ENCODE data around the gene CBFA2T2.
"Not testable (repeated sequence)": the region's sequence is repeated elsewhere in the genome, so short reads cannot be mapped to it uniquely, and the experiment has no call there.

CBFA2T2 gene

DNA sequence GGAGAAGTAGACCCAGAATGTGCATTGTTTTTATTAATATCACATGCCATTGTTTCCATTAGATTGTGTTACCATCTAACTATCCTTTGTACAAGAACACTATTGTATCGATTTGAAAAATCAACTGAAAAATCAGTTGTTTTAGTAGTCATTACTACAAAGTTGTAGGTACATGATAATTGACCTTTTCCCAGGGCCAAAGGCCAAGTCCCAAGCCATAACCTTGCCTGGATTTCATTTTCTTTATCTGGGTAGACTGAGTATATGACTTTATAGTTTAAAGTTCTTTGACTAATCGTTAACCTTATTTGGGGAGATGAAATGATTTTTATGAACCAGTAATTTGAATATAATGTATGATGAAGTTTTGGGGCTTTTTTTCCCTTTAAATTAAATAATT lies 93.2 kb downstream of the CBFA2T2 start:
- H3K4me3 ChIP-seq (replicated peaks in 1 of 2; ENCODE audit: low read depth in 2 of 2, low read length in 2 of 2) = no peak overlapping the region
- TF ChIP-seq, protein P1, sequence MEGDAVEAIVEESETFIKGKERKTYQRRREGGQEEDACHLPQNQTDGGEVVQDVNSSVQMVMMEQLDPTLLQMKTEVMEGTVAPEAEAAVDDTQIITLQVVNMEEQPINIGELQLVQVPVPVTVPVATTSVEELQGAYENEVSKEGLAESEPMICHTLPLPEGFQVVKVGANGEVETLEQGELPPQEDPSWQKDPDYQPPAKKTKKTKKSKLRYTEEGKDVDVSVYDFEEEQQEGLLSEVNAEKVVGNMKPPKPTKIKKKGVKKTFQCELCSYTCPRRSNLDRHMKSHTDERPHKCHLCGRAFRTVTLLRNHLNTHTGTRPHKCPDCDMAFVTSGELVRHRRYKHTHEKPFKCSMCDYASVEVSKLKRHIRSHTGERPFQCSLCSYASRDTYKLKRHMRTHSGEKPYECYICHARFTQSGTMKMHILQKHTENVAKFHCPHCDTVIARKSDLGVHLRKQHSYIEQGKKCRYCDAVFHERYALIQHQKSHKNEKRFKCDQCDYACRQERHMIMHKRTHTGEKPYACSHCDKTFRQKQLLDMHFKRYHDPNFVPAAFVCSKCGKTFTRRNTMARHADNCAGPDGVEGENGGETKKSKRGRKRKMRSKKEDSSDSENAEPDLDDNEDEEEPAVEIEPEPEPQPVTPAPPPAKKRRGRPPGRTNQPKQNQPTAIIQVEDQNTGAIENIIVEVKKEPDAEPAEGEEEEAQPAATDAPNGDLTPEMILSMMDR (IDR thresholded peaks at IDR 0.05; ENCODE audit: low read depth, low read length) = no peak
- DNase-seq (ENCODE audit: low read depth in 2 of 2) = no peak

DNA sequence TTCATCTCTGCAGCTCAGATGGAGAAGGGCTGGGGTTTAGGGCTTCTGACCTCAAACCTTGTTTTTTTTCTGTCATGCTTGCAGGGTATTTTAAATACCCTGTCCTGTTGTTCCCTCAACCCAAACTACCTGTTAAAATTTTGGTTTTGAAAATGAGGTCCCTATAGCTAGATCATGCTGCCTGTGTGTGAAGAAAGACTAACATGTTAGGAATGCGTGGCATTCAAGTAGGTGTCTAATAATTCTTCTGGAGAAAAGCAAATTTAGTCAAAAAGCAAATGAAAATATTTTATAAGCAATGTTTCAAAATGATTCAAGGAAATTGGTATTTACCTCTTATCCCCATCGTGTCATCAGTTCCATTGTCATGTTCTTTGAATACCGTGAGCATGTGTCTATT lies 95.1 kb downstream of the CBFA2T2 start:
- no peak overlapping the region for H3K4me3 ChIP-seq (replicated peaks in 1 of 2; ENCODE audit: low read depth in 2 of 2, low read length in 2 of 2)
- DNase-seq (ENCODE audit: low read depth in 2 of 2) = peak in 1 of 2 donors; percentile 11
- TF ChIP-seq, protein P1 (IDR thresholded peaks at IDR 0.05; ENCODE audit: low read depth, low read length) = no peak

GRCh38 chr20:33585413-33585812 lies 95.5 kb downstream of the CBFA2T2 start:
- DNase-seq (ENCODE audit: low read depth in 2 of 2) = no peak
- H3K4me3 ChIP-seq (replicated peaks in 1 of 2; ENCODE audit: low read depth in 2 of 2, low read length in 2 of 2) = no peak overlapping the region
- TF ChIP-seq, protein P1 (IDR thresholded peaks at IDR 0.05; ENCODE audit: low read depth, low read length) = no peak

DNA sequence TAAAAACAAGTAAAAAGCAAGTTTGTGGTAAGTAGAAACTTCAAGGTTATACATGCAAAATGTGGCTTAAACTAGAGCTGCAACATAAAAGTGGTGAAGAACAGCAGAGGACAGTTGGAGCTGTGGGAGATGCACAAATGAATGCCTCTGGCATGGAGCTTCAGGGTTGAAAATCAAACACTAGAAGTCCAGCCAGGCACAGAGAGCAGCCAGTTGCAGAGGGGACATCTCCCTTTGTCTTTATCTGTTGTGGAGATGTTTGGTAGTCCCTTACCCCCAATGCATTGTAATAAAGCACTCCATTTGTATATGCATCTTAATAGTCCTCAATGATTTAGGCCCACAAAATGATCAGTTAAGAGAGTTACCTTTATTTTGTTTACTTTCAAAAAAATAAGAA lies 99.2 kb downstream of the CBFA2T2 start:
- no peak overlapping the region for H3K4me3 ChIP-seq (replicated peaks in 1 of 2; ENCODE audit: low read depth in 2 of 2, low read length in 2 of 2)
- DNase-seq (ENCODE audit: low read depth in 2 of 2) = no peak
- TF ChIP-seq, protein P1 (IDR thresholded peaks at IDR 0.05; ENCODE audit: low read depth, low read length) = no peak

- not testable (repeated sequence) for H3K4me3 ChIP-seq (replicated peaks in 1 of 2; ENCODE audit: low read depth in 2 of 2, low read length in 2 of 2); DNase-seq (ENCODE audit: low read depth in 2 of 2)
Measured at GRCh38 chr20:33591901-33592300, 102.0 kb downstream of the CBFA2T2 start.

GRCh38 chr20:33594743-33595142 lies 104.8 kb downstream of the CBFA2T2 start:
- DNase-seq (ENCODE audit: low read depth in 2 of 2) = no peak
- H3K4me3 ChIP-seq (replicated peaks in 1 of 2; ENCODE audit: low read depth in 2 of 2, low read length in 2 of 2) = no peak overlapping the region
- TF ChIP-seq, protein P1 (IDR thresholded peaks at IDR 0.05; ENCODE audit: low read depth, low read length) = no peak

- no peak overlapping the region for H3K4me3 ChIP-seq (replicated peaks in 1 of 2; ENCODE audit: low read depth in 2 of 2, low read length in 2 of 2)
- TF ChIP-seq, protein P1 (IDR thresholded peaks at IDR 0.05; ENCODE audit: low read depth, low read length) = no peak
- no peak for DNase-seq (ENCODE audit: low read depth in 2 of 2)
Measured at GRCh38 chr20:33600414-33600813, 110.5 kb downstream of the CBFA2T2 start.
